K562 (cell line): ENCODE results near the gene TRMT10A. TPM values are rescaled to one million over a fixed set of nuclear protein-coding genes. Genes with fewer than 3 reads are reported as not detected.

Experiments
- ATAC-seq: fragments of 200-7000 bp; cut with Tn5 transposase; 3 replicates; pipeline ENCODE4 v1.9.1; 2020; ENCODE audit warnings: moderate library complexity
- BruUV-seq: library from RNA; stranded (reverse); fragments of 400-500 nt; replicated peaks from 2 replicates; lab custom pipeline; 2021; lab: Mats Ljungman, UMichigan
- CTCF ChIA-PET: fragments of 300-600 bp; formaldehyde crosslinking; extraction: SDS; loops from one replicate; lab custom pipeline; 2021; ENCODE audit warnings: low intra/inter-chr PET ratio; lab: Yijun Ruan, JAX
- POLR2A ChIA-PET: fragments of 300-600, 350-650 bp; sonication (Branson Sonifier 250); formaldehyde crosslinking; extraction: SDS; loops from one replicate; lab custom pipeline; 2021; ENCODE audit warnings: antibody characterized with exemption, inconsistent platforms; lab: Yijun Ruan, JAX
- DNase-seq, 4 experiments: peaks; one replicate each; pipeline versions ENCODE4 v3.0.0 to v3.0.0-alpha.2; 2011 to 2018; ENCODE audit warnings: low spot score in 3 of 4, mixed read lengths in 3 of 4; ENCODE audit errors: extremely low read depth in 1 of 4
- FAIRE-seq: peaks from 2 replicates; lab custom pipeline; 2011; peaks lifted over from hg19 to GRCh38; lab: Jason Lieb, UNC
- H2AFZ ChIP-seq: 2 replicates; pipeline ENCODE4 v1.6.0; 2011; ENCODE audit warnings: low read depth, low read length, control low read depth, inconsistent platforms
- H3K27ac ChIP-seq: fragments of 200-600 bp; 3 replicates; pipeline ENCODE4 v1.8.0; 2011; ENCODE audit warnings: low read depth, mild to moderate bottlenecking, control low read depth, inconsistent platforms, low read length, moderate library complexity, mixed read lengths; ENCODE audit errors: extremely low read depth
- H3K27me3 ChIP-seq, 2 experiments: fragments of 300-600 bp in 1 of 2; 2 replicates in 1 of 2; 3 replicates in 1 of 2; pipeline versions ENCODE4 v1.6.0 to v1.8.0; 2011; ENCODE audit warnings: inconsistent platforms in 2 of 2, low read length in 2 of 2, mild to moderate bottlenecking in 1 of 2, mixed read lengths in 1 of 2, moderate library complexity in 1 of 2; ENCODE audit not compliant: control insufficient read depth in 2 of 2, insufficient read depth in 2 of 2
- H3K36me3 ChIP-seq: fragments of 300-600 bp; 3 replicates; pipeline ENCODE4 v1.8.0; 2011; ENCODE audit warnings: mild to moderate bottlenecking, low read length, inconsistent platforms; ENCODE audit not compliant: control insufficient read depth, insufficient read depth
- H3K4me1 ChIP-seq, 2 experiments: fragments of 200-600 bp in 1 of 2; replicated peaks in 1 of 2; 2 replicates in 1 of 2; 3 replicates in 1 of 2; pipeline versions ENCODE4 v1.5.1 to v1.8.0; 2011; ENCODE audit warnings: inconsistent platforms in 2 of 2, low read length in 2 of 2, mild to moderate bottlenecking in 1 of 2, mixed read lengths in 1 of 2, moderate library complexity in 1 of 2; ENCODE audit not compliant: control insufficient read depth in 2 of 2, insufficient read depth in 2 of 2
- H3K4me2 ChIP-seq: 2 replicates; pipeline ENCODE4 v1.6.1; 2011; ENCODE audit warnings: low read length, control low read depth, inconsistent platforms, mixed read lengths; ENCODE audit not compliant: insufficient read depth
- H3K4me3 ChIP-seq: fragments of 200-600 bp; sonication (generic), shearing (Covaris generic); 2 replicates; pipeline ENCODE4 v1.5.1; 2016; ENCODE audit warnings: control low read depth, inconsistent platforms
- H3K79me2 ChIP-seq: fragments of 200-600 bp; 3 replicates; pipeline ENCODE4 v1.8.0; 2011; ENCODE audit warnings: low read length, inconsistent platforms; ENCODE audit not compliant: control insufficient read depth, insufficient read depth
- H3K9ac ChIP-seq, 2 experiments: 2 replicates each; pipeline versions ENCODE4 v1.6.0 to v1.6.1; 2011; ENCODE audit warnings: low read depth in 2 of 2, low read length in 2 of 2, control low read depth in 1 of 2, inconsistent platforms in 1 of 2, mild to moderate bottlenecking in 1 of 2, mixed read lengths in 1 of 2; ENCODE audit not compliant: insufficient read depth in 1 of 2
- H3K9me1 ChIP-seq: one replicate; pipeline ENCODE4 v1.6.0; 2011; ENCODE audit warnings: inconsistent platforms, mild to moderate bottlenecking, low read length, moderate library complexity; ENCODE audit not compliant: control insufficient read depth, insufficient read depth
- H3K9me3 ChIP-seq: replicated peaks from 2 replicates; pipeline ENCODE4 v1.5.1; 2011; ENCODE audit warnings: low read depth, low read length, inconsistent platforms; ENCODE audit not compliant: control insufficient read depth, insufficient read depth
- H4K20me1 ChIP-seq: replicated peaks from 2 replicates; pipeline ENCODE4 v1.6.1; 2011; ENCODE audit warnings: low read length, inconsistent platforms, mixed read lengths; ENCODE audit not compliant: control insufficient read depth, insufficient read depth
- C11orf30 ChIP-seq: fragments of 450-650 bp; IDR thresholded peaks from 2 replicates; pipeline ENCODE4 v1.6.1; 2016; ENCODE audit warnings: low read depth, mild to moderate bottlenecking
- MAFF ChIP-seq: IDR thresholded peaks from 2 replicates; pipeline ENCODE4 v1.6.1; 2012; ENCODE audit warnings: low read length, improper control_type of control experiment
- MAFG ChIP-seq: fragments of 450-650 bp; conservative IDR thresholded peaks from 2 replicates; pipeline ENCODE4 v1.6.1; 2016; ENCODE audit warnings: missing genetic modification characterization, missing compliant biosample characterization
- MAFK ChIP-seq: IDR thresholded peaks from 2 replicates; pipeline ENCODE4 v1.6.1; 2011; ENCODE audit warnings: low read length, improper control_type of control experiment
- MYBL2 ChIP-seq, 2 experiments: fragments of 450-650 bp in 1 of 2; sonication (generic) in 1 of 2; formaldehyde crosslinking in 1 of 2; IDR thresholded peaks; 2 replicates each; pipeline versions ENCODE4 v1.6.1 to v1.8.1; 2017 to 2022; ENCODE audit warnings: borderline replicate concordance in 1 of 2, inconsistent platforms in 1 of 2, low read depth in 1 of 2, mild to moderate bottlenecking in 1 of 2, missing genetic modification reagents in 1 of 2, moderate library complexity in 1 of 2
- NFYB ChIP-seq: IDR thresholded peaks from 2 replicates; pipeline ENCODE4 v1.6.1; 2011; ENCODE audit warnings: mild to moderate bottlenecking, moderate library complexity; ENCODE audit not compliant: insufficient read length; ENCODE audit errors: extremely low read depth
- ZNF316 ChIP-seq: fragments of 450-650 bp; IDR thresholded peaks from 2 replicates; pipeline ENCODE4 v1.6.1; 2016
- WGBS: fragments of 100-300 bp; shearing (Covaris generic); methylation state at CpG from one replicate; pipeline ENCODE4 v1.1.6; 2016; ENCODE audit warnings: low coverage, mixed read lengths; ENCODE audit not compliant: insufficient coverage; ENCODE audit errors: missing lambda C conversion rate; 5-methylcytosine and 5-hydroxymethylcytosine counted together
- in situ Hi-C: fragments of 300-500 bp; cut with MboI; formaldehyde crosslinking; loops from 4 replicates; pipeline ENCODE4 v1.15.0; 2018; ENCODE audit warnings: inconsistent platforms, mixed read lengths
- intact Hi-C: fragments of 100-400 bp; cut with micrococcal nuclease; formaldehyde crosslinking; loops from 2 replicates; pipeline ENCODE4 v1.14.2; 2022
- polyA plus RNA-seq, 8 experiments: library from polyadenylated mRNA; depleted of rRNA in 4 of 8; stranded (reverse) in 5 of 8; unstranded in 3 of 8; fragments of >200 nt; fragmentation: Nextera tagmentation in 2 of 8; fragmentation: Illumina TruSeq in 1 of 8; extraction: Ambion mirVana in 2 of 8; extraction: Trizol in 1 of 8; gene quantifications; 2 replicates each; pipeline versions ENCODE4 v1.2.1 to v1.2.3, GENCODE V29; 2011 to 2014; ENCODE audit warnings: inconsistent platforms in 1 of 8, missing spikeins in 1 of 8
- total RNA-seq, 7 experiments: library from RNA; depleted of rRNA in 6 of 7; stranded (reverse); fragments of >200 nt in 6 of 7; fragmentation: Illumina TruSeq in 2 of 7; extraction: Trizol in 2 of 7; gene quantifications; 2 replicates each; pipeline versions ENCODE4 v1.2.1 to v1.2.3, GENCODE V29; 2011 to 2021; ENCODE audit warnings: low replicate concordance in 1 of 7

Gene TRMT10A
- total and polyA plus RNA-seq, 9 of the 15 experiments (the other 6 are each of a cell fraction or from before 2014, with no cell fraction given), result 6.5 to 16.1 (median 12.7) TPM

GRCh38 chr4:99593781-99594641, 30.2 kb upstream of the TRMT10A start:
- CTCF ChIA-PET, result no interaction called here
- no peak overlapping the region for H3K27ac ChIP-seq
- BruUV-seq, result no TSS peak
- H3K79me2 ChIP-seq, result no peaks in the 10 kb centered on the region
- H3K4me2 ChIP-seq, result no peak overlapping the region
- POLR2A ChIA-PET, result interaction anchor here (1.0 kb wide), 2 partner anchors 14 to 38 kb away, joined by 3 read pairs; no protein-coding TSS in a partner anchor
- H3K9me3 ChIP-seq, result no peaks in the 10 kb centered on the region
- WGBS, result 0% methylated on average over 4 of the region's 4 CpGs
- H3K9me1 ChIP-seq, result no peaks in the 10 kb centered on the region
- no peak overlapping the region for H2AFZ ChIP-seq
- H3K4me3 ChIP-seq, result no peak overlapping the region
- peak; percentile 84 for TF ChIP-seq MAFF
- peak; percentile 61; the same call in 1 of the 2 replicates for TF ChIP-seq C11orf30
- peak; percentile 65 for TF ChIP-seq MAFG
- TF ChIP-seq MYBL2 (IDR thresholded peaks at IDR 0.05; ENCODE audit: low read depth), result no peak
- no peak for TF ChIP-seq MYBL2 (CRISPR knock-in tag; IDR thresholded peaks at IDR 0.05; ENCODE audit: borderline replicate concordance)
- peak; percentile 77 for TF ChIP-seq ZNF316
- TF ChIP-seq NFYB, result no peak
- TF ChIP-seq MAFK, result peak; percentile 87
- intact Hi-C loops (no loop called here), in situ Hi-C loops (no loop called here)
- no peak for FAIRE-seq
- DNase-seq, result no peak
- no peak overlapping the region for H3K9ac ChIP-seq
- H4K20me1 ChIP-seq, result no peaks in the 10 kb centered on the region
- H3K36me3 ChIP-seq, result no peaks in the 10 kb centered on the region
- no peaks in the 10 kb centered on the region; a peak in 1 of 5 replicates for H3K27me3 ChIP-seq
- H3K4me1 ChIP-seq, result no peaks in the 10 kb centered on the region
- no peak for ATAC-seq
